ENCODE measurements around the gene DHRSX. TPM values are rescaled to one million over a fixed set of nuclear protein-coding genes. Genes with fewer than 3 reads are reported as not detected.

The DHRSX gene
- total RNA-seq (2022; extraction: Qiagen RNA extraction; ENCODE audit: low read depth): 40.8 to 46.7 TPM (median 43.4 TPM) in 5 replicates

GRCh38 chrX:2500803-2501558, at the start of gene DHRSX, which contains the start of gene ZBED1:
Gene DHRSX, minus strand, starts transcription at chrX:2500976. Its CDS starts 51 bp downstream, at chrX:2500925.
Gene ZBED1, minus strand, starts transcription at chrX:2500976. Its CDS starts 10,257 bp downstream, at chrX:2490719.

Other genes starting within 250 kb of the DHRSX start
- 27.2 to 34.6 TPM (median 31.6 TPM) in 5 replicates for gene ZBED1, start within 50 bp of the DHRSX start, total RNA-seq (2022; extraction: Qiagen RNA extraction; ENCODE audit: low read depth)
- gene CD99, start 190.3 kb upstream of the DHRSX start, total RNA-seq (2022; extraction: Qiagen RNA extraction; ENCODE audit: low read depth): 276 to 316 TPM (median 306 TPM) in 5 replicates

All from A549 treated with GW870086 at 1 μM for 4 hours (cell line).